Heart left ventricle (tissue), 16 donors: ENCODE data around the gene CEP85. TPM values are rescaled to one million over a fixed set of nuclear protein-coding genes. Genes with fewer than 3 reads are reported as not detected.

Experiments
- ATAC-seq, 4 donors: fragments of 200-7000 bp; cut with Tn5 transposase; one replicate each; pipeline ENCODE4 v1.9.1; 2020 to 2022; ENCODE audit warnings: moderate library complexity in 4 of 4, mild to moderate bottlenecking in 3 of 4, moderate number of reproducible peaks in 1 of 4
- DNase-seq, 5 donors: peaks; one replicate each; pipeline ENCODE4 v3.0.0-alpha.2; 2020
- H3K27ac ChIP-seq, 12 donors: fragments of 200-600 bp; sonication (generic) in 4 of 12; one replicate each; pipeline versions ENCODE4 v1.5.0 to v1.8.0; 2016 to 2022; ENCODE audit warnings: mild to moderate bottlenecking in 2 of 12
- H3K27me3 ChIP-seq, 9 donors: fragments of 200-600 bp; sonication (generic) in 2 of 9; one replicate each; pipeline versions ENCODE4 v1.5.1 to v1.8.0; 2016 to 2022; ENCODE audit warnings: mild to moderate bottlenecking in 3 of 9
- H3K36me3 ChIP-seq, 9 donors: fragments of 200-600 bp; sonication (generic) in 2 of 9; one replicate each; pipeline versions ENCODE4 v1.5.0 to v1.8.0; 2018 to 2022; ENCODE audit warnings: mild to moderate bottlenecking in 2 of 9
- H3K4me1 ChIP-seq, 12 donors: fragments of 200-600 bp; sonication (generic) in 4 of 12; one replicate each; pipeline versions ENCODE4 v1.5.0 to v1.8.0; 2016 to 2022; ENCODE audit warnings: mild to moderate bottlenecking in 3 of 12
- H3K4me3 ChIP-seq, 12 donors: fragments of 200-600 bp; sonication (generic) in 4 of 12; one replicate each; pipeline versions ENCODE4 v1.5.0 to v1.8.0; 2017 to 2022; ENCODE audit warnings: mild to moderate bottlenecking in 9 of 12, moderate library complexity in 4 of 12
- H3K9me3 ChIP-seq, 12 donors: fragments of 200-600 bp; sonication (generic) in 4 of 12; one replicate each; pipeline versions ENCODE4 v1.5.0 to v1.8.0; 2016 to 2022; ENCODE audit warnings: mild to moderate bottlenecking in 1 of 12
- POLR2A ChIP-seq, 2 donors: fragments of 450-650 bp; IDR thresholded peaks; one replicate each; pipeline ENCODE4 v1.6.1; 2017; ENCODE audit warnings: antibody characterized with exemption in 2 of 2, mild to moderate bottlenecking in 2 of 2, moderate library complexity in 2 of 2
- WGBS, 4 donors: extraction: QIAGEN DNeasy Blood & Tissue Kit in 2 of 4; methylation state at CpG; one replicate each; pipeline versions ENCODE4 v1.1.5 to v1.1.7; 2013 to 2018; 5-methylcytosine and 5-hydroxymethylcytosine counted together
- intact Hi-C, 10 donors: fragments of 100-400 bp; cut with DNase I; formaldehyde crosslinking; loops; one replicate each; pipeline versions ENCODE4 v1.11.1 to v1.14.2; 2022
- polyA plus RNA-seq, 2 donors: library from polyadenylated mRNA; stranded (reverse); fragments of 200-250 nt; gene quantifications; one replicate each; pipeline ENCODE4 v1.2.3, GENCODE V29; 2013
- total RNA-seq, 9 donors: library from RNA; depleted of rRNA in 2 of 9; stranded (reverse); fragments of >200 nt in 2 of 9; fragmentation: NEBNext Ultra II Directional in 3 of 9; extraction: Animal tissue kit (Norgen Biotek cat#: 25700) in 3 of 9; gene quantifications; one replicate each; pipeline versions ENCODE4 v1.1.0 to v1.2.4, GENCODE V29; 2016 to 2023
- TF ChIP-seq, protein P1 (sequence below), 12 donors: fragments of 200-600 bp; sonication (generic) in 4 of 12; IDR thresholded peaks; one replicate each; pipeline versions ENCODE4 v1.5.0 to v1.8.0; 2018 to 2022; ENCODE audit warnings: antibody characterized with exemption in 12 of 12, mild to moderate bottlenecking in 5 of 12
- donor health status: ischemic (EF 13 %, LVEDD 7.1; RV severe dilation, severe dysfunction).
- donor health status: healthy with polysubstance abuse.
- donor health status: DM: no; HTN: yes; CAD: no.
- donor health status: DM: no; HTN: no; CAD: no.
- donor health status: ischemic (EF 25% LVEDD 6.9; RV normal size, moderate dysfunction).
- donor health status: ischemic (EF 25% LVEDD 5.7; RV mildly dilated, moderate dysfunction).
- donor health status: healthy.
- donor health status: DM: yes; HTN: yes; CAD: no.
- donor health status: ischemic (EF 35%, LVEDD 5.7; RV mildly dilated, moderate dysfunction).
- donor health status: nonischemic (EF 11% LVEDD 7.7; RV severe dilation, severe dysfunction).
- donor health status: DM: yes; HTN: yes; CAD: no.
- donor health status: PGD.
- donor health status: ischemic (EF 29% LVEDD 5.4; RV normal size, mild dysfunction).
- donor health status: nonischemic (EF 23%, LVEDD 6.1; RV moderate dilation, normal function).

Gene CEP85
- total and polyA plus RNA-seq, 11 donors = 13.4 to 180 (median 41.6) TPM

DNA sequence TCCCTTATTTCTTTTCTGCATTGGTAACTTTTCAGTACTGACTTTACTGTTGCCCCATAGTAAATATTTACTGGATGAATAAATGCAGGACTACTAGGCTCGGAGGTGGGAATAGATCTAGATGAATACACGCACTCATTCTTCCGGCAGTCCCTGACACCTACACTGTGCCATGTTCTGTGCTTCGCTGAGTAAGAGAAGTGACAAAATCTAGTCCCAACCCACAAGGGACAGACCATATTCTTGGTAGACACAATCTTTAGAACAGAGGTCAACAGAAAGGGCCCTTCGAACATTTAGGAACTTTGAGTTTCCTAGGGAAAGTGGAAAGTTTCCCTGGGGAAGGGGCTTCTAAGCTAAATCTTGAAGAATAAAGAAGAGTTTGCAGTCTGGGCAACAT lies 80.5 kb downstream of the CEP85 start:
- Histone ChIP-seq H3K27me3 (no peaks in the 10 kb centered on the region), H3K9me3 (no peaks in the 10 kb centered on the region), H3K4me1 (peaks cover 0 to 59% (median 0%) of the 10 kb centered on the region in 12 donors), H3K4me3 (no peak overlapping the region), H3K27ac (peak overlapping the region in 1 of 12 donors; percentile 88), H3K36me3 (no peaks in the 10 kb centered on the region)
- DNase-seq (no peak), ATAC-seq (no peak)
- TF ChIP-seq, protein P1, sequence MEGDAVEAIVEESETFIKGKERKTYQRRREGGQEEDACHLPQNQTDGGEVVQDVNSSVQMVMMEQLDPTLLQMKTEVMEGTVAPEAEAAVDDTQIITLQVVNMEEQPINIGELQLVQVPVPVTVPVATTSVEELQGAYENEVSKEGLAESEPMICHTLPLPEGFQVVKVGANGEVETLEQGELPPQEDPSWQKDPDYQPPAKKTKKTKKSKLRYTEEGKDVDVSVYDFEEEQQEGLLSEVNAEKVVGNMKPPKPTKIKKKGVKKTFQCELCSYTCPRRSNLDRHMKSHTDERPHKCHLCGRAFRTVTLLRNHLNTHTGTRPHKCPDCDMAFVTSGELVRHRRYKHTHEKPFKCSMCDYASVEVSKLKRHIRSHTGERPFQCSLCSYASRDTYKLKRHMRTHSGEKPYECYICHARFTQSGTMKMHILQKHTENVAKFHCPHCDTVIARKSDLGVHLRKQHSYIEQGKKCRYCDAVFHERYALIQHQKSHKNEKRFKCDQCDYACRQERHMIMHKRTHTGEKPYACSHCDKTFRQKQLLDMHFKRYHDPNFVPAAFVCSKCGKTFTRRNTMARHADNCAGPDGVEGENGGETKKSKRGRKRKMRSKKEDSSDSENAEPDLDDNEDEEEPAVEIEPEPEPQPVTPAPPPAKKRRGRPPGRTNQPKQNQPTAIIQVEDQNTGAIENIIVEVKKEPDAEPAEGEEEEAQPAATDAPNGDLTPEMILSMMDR (IDR thresholded peaks at IDR 0.05) = no peak
- TF ChIP-seq POLR2A (IDR thresholded peaks at IDR 0.05) = no peak
- intact Hi-C loops = loop anchor here in 1 of 10 donors (10.0 kb wide), 1 partner anchor 280 kb away; no protein-coding TSS in a partner anchor
- 85 to 95% (median 92%) methylated on average over 5 of the region's 5 CpGs for WGBS, 4 donors

DNA sequence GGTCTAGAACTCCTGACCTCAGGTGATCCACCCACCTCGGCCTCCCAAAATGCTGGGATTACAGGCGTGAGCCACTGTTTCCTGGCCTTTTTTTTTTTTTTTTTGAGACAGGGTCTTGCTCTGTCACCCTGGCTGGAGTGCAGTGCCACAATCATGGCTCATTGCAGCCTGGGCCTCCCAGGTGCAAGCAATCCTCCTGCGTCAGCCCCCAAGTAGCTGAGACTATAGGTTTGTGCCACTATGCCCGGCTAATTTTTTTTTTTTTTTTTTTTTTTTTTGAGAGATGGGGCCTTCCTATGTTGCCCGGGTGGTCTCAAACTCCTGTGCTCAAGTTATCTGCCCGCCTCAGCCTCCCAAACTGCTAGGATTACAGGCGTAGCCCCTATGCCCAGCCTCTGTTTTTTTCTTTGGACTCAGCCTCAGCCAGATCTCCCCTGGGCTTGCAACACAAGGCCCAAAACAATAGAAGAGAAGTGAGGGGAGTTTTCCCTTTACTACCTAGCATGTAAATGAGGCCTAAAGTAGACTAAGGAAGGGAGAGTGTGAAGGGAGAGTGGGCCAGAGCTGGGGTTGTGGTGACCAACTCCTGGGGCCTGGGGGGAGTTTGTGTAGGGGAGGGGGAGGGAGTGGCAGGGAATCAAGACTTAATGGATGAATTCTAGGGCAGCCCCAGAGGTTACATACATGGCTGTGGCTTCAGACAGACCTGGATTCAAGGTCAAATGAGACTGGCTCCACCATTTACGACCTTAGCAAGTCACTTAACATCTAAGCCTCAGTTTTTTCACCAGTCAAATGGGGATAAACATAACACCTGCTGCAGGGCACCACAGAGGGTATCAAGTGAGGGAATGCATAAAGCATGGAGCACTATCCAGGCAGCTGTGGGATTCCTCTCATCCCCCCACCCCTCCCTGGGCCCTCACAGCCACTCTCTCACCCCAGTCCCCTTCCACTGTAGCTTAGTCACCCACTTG lies 82.2 kb downstream of the CEP85 start:
- Histone ChIP-seq H3K9me3 (no peaks in the 10 kb centered on the region), H3K4me3 (peak overlapping the region in 1 of 12 donors; percentile 7), H3K27ac (peak overlapping the region in 1 of 12 donors; percentile 88), H3K27me3 (no peaks in the 10 kb centered on the region), H3K36me3 (no peaks in the 10 kb centered on the region), H3K4me1 (peaks cover 0 to 74% (median 3%) of the 10 kb centered on the region in 12 donors)
- DNase-seq = no peak
- intact Hi-C loops = loop anchor here in 3 of 10 donors (2.0 to 10.0 kb wide), 3 partner anchors 31 to 281 kb away; partner anchors contain the start of gene ZNF593OS (in 1 of the 3)
- no peak for ATAC-seq
- 88 to 91% (median 90%) methylated on average over 8 of the region's 8 CpGs for WGBS, 4 donors
- TF ChIP-seq, protein P1 (IDR thresholded peaks at IDR 0.05) = no peak
- no peak for TF ChIP-seq POLR2A (IDR thresholded peaks at IDR 0.05)

DNA sequence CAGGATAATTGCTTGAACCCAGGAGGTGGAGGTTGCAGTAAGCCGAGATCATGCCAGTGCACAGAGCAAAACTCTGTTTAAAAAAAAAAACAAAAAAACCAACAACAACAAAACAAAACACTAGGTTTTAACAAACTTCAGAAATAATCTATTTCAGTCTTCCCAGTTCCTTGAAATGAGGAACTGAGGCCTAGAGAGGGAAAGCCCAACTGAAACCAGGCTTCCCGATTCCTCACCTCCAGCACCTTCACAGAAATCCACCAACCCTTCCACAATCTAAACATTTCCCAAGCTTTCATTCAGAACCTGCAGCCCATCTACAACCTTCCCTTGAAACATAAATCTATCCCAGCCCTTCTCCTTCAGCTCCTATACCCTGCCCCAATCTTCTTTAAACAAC lies 83.1 kb downstream of the CEP85 start:
- H3K4me1 ChIP-seq = peaks cover 0 to 78% (median 7%) of the 10 kb centered on the region in 12 donors
- WGBS, 4 donors = 92 to 97% (median 95%) methylated on average over 2 of the region's 2 CpGs
- no peaks in the 10 kb centered on the region for H3K9me3 ChIP-seq
- intact Hi-C loops = loop anchor here in 3 of 10 donors (2.0 to 10.0 kb wide), 3 partner anchors 32 to 282 kb away; partner anchors contain the start of gene ZNF593OS (in 1 of the 3)
- H3K27me3 ChIP-seq = no peaks in the 10 kb centered on the region
- DNase-seq (no peak), ATAC-seq (no peak)
- H3K4me3 ChIP-seq = no peak overlapping the region
- TF ChIP-seq, protein P1 (IDR thresholded peaks at IDR 0.05) = no peak
- TF ChIP-seq POLR2A (IDR thresholded peaks at IDR 0.05) = no peak
- no peaks in the 10 kb centered on the region for H3K36me3 ChIP-seq
- H3K27ac ChIP-seq = peak overlapping the region in 7 of 12 donors; percentile 11 to 88 (median 46)
